Fibroblast of lung (primary cell): ENCODE results near the gene TADA2B. TPM values are rescaled to one million over a fixed set of nuclear protein-coding genes. Genes with fewer than 3 reads are reported as not detected.

Source experiments
- DNase-seq, 2 donors: peaks; one replicate each; pipeline versions ENCODE4 v3.0.0 to v3.0.0-alpha.2; 2010; ENCODE audit warnings: low read depth in 2 of 2
- H2AFZ ChIP-seq: 2 replicates; pipeline ENCODE4 v1.5.1; 2012; ENCODE audit warnings: low read length, control low read depth, inconsistent platforms
- H3K27ac ChIP-seq: 2 replicates; pipeline ENCODE4 v1.5.1; 2011; ENCODE audit warnings: low read length, control low read depth; ENCODE audit not compliant: insufficient read depth
- H3K27me3 ChIP-seq: 2 replicates; pipeline ENCODE4 v1.5.1; 2011; ENCODE audit warnings: mild to moderate bottlenecking, low read length; ENCODE audit not compliant: control insufficient read depth, insufficient read depth
- H3K36me3 ChIP-seq: 2 replicates; pipeline ENCODE4 v1.5.1; 2011; ENCODE audit warnings: low read length; ENCODE audit not compliant: control insufficient read depth, insufficient read depth
- H3K4me1 ChIP-seq: 2 replicates; pipeline ENCODE4 v1.5.1; 2011; ENCODE audit warnings: low read length; ENCODE audit not compliant: control insufficient read depth, insufficient read depth; ENCODE audit errors: extremely low read depth
- H3K4me2 ChIP-seq: 2 replicates; pipeline ENCODE4 v1.5.1; 2011; ENCODE audit warnings: low read length, control low read depth; ENCODE audit not compliant: insufficient read depth; ENCODE audit errors: extremely low read depth
- H3K4me3 ChIP-seq, 4 experiments: fragments of 200-600 bp in 1 of 4; sonication (generic) in 1 of 4; replicated peaks in 1 of 4; 2 replicates each; pipeline ENCODE4 v1.5.1; 2011 to 2016; ENCODE audit warnings: low read length in 4 of 4, low read depth in 3 of 4, mild to moderate bottlenecking in 3 of 4, control low read depth in 2 of 4, inconsistent platforms in 1 of 4, mixed read lengths in 1 of 4; ENCODE audit not compliant: insufficient read depth in 1 of 4; ENCODE audit errors: control extremely low read depth in 1 of 4
- H3K79me2 ChIP-seq: 2 replicates; pipeline ENCODE4 v1.5.1; 2012; ENCODE audit warnings: mild to moderate bottlenecking, low read length, inconsistent platforms; ENCODE audit not compliant: control insufficient read depth, insufficient read depth
- H3K9ac ChIP-seq: 2 replicates; pipeline ENCODE4 v1.5.1; 2011; ENCODE audit warnings: mild to moderate bottlenecking, low read length, control low read depth; ENCODE audit not compliant: insufficient read depth
- H3K9me3 ChIP-seq: 2 replicates; pipeline ENCODE4 v1.5.1; 2012; ENCODE audit warnings: low read depth, low read length; ENCODE audit not compliant: control insufficient read depth, insufficient read depth
- H4K20me1 ChIP-seq: 2 replicates; pipeline ENCODE4 v1.5.1; 2011; ENCODE audit warnings: low read length; ENCODE audit not compliant: control insufficient read depth, insufficient read depth; ENCODE audit errors: extremely low read depth
- EZH2 ChIP-seq: IDR thresholded peaks from 2 replicates; pipeline ENCODE4 v1.5.1; 2012; ENCODE audit warnings: low read length, control low read depth, mild to moderate bottlenecking; ENCODE audit errors: missing control alignments
- polyA plus RNA-seq, 2 donors: library from polyadenylated mRNA; depleted of rRNA in 1 of 2; stranded (reverse) in 1 of 2; unstranded in 1 of 2; fragments of >200 nt; gene quantifications; 2 replicates each; pipeline ENCODE4 v1.2.1, GENCODE V29; 2011 to 2012; ENCODE audit warnings: missing spikeins in 1 of 2
- total RNA-seq: library from RNA; depleted of rRNA; stranded (reverse); fragments of >200 nt; gene quantifications from 2 replicates; pipeline ENCODE4 v1.2.1, GENCODE V29; 2014
- TF ChIP-seq, protein P1 (sequence below), 2 donors: IDR thresholded peaks in 1 of 2; conservative IDR thresholded peaks in 1 of 2; 1 replicate in 1 of 2; 2 replicates in 1 of 2; pipeline ENCODE4 v1.5.1; 2011 to 2012; ENCODE audit warnings: low read length in 2 of 2, control low read depth in 1 of 2, inconsistent platforms in 1 of 2, low read depth in 1 of 2, mild to moderate bottlenecking in 1 of 2

TADA2B gene
- total and polyA plus RNA-seq, 2 donors (not counting 1 experiment from before 2014, with no cell fraction given), result 8.0 to 12.6 TPM

- Histone ChIP-seq H3K4me3 (no peak overlapping the region), H3K9me3 (no peaks in the 10 kb centered on the region), H4K20me1 (no peaks in the 10 kb centered on the region), H3K27me3 (peaks cover 7% of the 10 kb centered on the region), H3K4me2 (no peak overlapping the region), H3K36me3 (no peaks in the 10 kb centered on the region), H2AFZ (no peak overlapping the region), H3K4me1 (no peaks in the 10 kb centered on the region), H3K27ac (no peak overlapping the region), H3K9ac (no peak overlapping the region), H3K79me2 (no peaks in the 10 kb centered on the region)
- TF ChIP-seq, protein P1, sequence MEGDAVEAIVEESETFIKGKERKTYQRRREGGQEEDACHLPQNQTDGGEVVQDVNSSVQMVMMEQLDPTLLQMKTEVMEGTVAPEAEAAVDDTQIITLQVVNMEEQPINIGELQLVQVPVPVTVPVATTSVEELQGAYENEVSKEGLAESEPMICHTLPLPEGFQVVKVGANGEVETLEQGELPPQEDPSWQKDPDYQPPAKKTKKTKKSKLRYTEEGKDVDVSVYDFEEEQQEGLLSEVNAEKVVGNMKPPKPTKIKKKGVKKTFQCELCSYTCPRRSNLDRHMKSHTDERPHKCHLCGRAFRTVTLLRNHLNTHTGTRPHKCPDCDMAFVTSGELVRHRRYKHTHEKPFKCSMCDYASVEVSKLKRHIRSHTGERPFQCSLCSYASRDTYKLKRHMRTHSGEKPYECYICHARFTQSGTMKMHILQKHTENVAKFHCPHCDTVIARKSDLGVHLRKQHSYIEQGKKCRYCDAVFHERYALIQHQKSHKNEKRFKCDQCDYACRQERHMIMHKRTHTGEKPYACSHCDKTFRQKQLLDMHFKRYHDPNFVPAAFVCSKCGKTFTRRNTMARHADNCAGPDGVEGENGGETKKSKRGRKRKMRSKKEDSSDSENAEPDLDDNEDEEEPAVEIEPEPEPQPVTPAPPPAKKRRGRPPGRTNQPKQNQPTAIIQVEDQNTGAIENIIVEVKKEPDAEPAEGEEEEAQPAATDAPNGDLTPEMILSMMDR (conservative IDR thresholded peaks at IDR 0.05 in 1 of 2, IDR thresholded peaks at IDR 0.05 in 1 of 2; ENCODE audit: low read depth in 1 of 2, low read length in 2 of 2), result no peak
- no peak for TF ChIP-seq EZH2
- DNase-seq, result no peak
Measured at GRCh38 chr4:7086384-7086783, 43.2 kb downstream of the TADA2B start.

- Histone ChIP-seq H3K27ac (no peak overlapping the region), H3K27me3 (peaks cover 4% of the 10 kb centered on the region), H3K9me3 (no peaks in the 10 kb centered on the region), H3K36me3 (no peaks in the 10 kb centered on the region), H2AFZ (no peak overlapping the region), H3K79me2 (no peaks in the 10 kb centered on the region), H4K20me1 (no peaks in the 10 kb centered on the region), H3K4me3 (no peak overlapping the region), H3K9ac (no peak overlapping the region), H3K4me1 (no peaks in the 10 kb centered on the region), H3K4me2 (no peak overlapping the region)
- no peak for DNase-seq
- TF ChIP-seq, protein P1 (conservative IDR thresholded peaks at IDR 0.05 in 1 of 2, IDR thresholded peaks at IDR 0.05 in 1 of 2; ENCODE audit: low read depth in 1 of 2, low read length in 2 of 2), result no peak
- TF ChIP-seq EZH2, result no peak
Measured at GRCh38 chr4:7087036-7087435, 43.9 kb downstream of the TADA2B start.

GRCh38 chr4:7089213-7089986 lies 46.2 kb downstream of the TADA2B start:
- no peaks in the 10 kb centered on the region for H3K27me3 ChIP-seq
- H3K27ac ChIP-seq, result no peak overlapping the region
- H3K36me3 ChIP-seq, result no peaks in the 10 kb centered on the region
- H3K9me3 ChIP-seq, result no peaks in the 10 kb centered on the region
- TF ChIP-seq, protein P1 (conservative IDR thresholded peaks at IDR 0.05 in 1 of 2, IDR thresholded peaks at IDR 0.05 in 1 of 2; ENCODE audit: low read depth in 1 of 2, low read length in 2 of 2), result no peak
- no peak for TF ChIP-seq EZH2
- no peak for DNase-seq
- H3K4me2 ChIP-seq, result no peak overlapping the region
- H2AFZ ChIP-seq, result no peak overlapping the region
- no peak overlapping the region for H3K4me3 ChIP-seq
- no peaks in the 10 kb centered on the region for H4K20me1 ChIP-seq
- H3K9ac ChIP-seq, result no peak overlapping the region
- H3K79me2 ChIP-seq, result no peaks in the 10 kb centered on the region
- H3K4me1 ChIP-seq, result no peaks in the 10 kb centered on the region
